ENCODE measurements around the gene LRR1. TPM values are rescaled to one million over a fixed set of nuclear protein-coding genes. Genes with fewer than 3 reads are reported as not detected.
A peak's percentile ranks its signal among the peaks of the same experiment; 100 is the strongest.
"Not testable (repeated sequence)": the region's sequence is repeated elsewhere in the genome, so short reads cannot be mapped to it uniquely, and the experiment has no call there.

LRR1 gene
- total RNA-seq, 1 donor from 2014 or later = 7.1 TPM

DNA sequence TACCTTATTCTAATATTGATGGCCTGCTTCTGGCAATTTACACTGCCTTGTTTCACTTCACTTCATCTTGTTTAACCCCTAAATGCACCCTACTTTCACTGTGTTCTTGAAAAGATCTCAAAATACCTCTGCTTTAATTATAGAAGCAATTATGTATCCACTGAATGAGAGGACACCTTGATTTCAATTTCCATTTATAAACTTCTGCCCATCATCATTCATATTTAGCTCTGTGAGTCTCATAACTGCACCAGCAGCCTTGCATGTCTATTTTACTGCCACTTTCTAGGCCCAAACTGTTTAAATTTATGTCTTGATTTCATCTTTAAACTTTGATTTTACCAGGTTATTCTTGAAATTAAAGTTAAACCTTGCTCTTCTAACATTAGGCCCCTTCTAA is 43.4 kb downstream of the LRR1 start:
- TF ChIP-seq, protein P1, sequence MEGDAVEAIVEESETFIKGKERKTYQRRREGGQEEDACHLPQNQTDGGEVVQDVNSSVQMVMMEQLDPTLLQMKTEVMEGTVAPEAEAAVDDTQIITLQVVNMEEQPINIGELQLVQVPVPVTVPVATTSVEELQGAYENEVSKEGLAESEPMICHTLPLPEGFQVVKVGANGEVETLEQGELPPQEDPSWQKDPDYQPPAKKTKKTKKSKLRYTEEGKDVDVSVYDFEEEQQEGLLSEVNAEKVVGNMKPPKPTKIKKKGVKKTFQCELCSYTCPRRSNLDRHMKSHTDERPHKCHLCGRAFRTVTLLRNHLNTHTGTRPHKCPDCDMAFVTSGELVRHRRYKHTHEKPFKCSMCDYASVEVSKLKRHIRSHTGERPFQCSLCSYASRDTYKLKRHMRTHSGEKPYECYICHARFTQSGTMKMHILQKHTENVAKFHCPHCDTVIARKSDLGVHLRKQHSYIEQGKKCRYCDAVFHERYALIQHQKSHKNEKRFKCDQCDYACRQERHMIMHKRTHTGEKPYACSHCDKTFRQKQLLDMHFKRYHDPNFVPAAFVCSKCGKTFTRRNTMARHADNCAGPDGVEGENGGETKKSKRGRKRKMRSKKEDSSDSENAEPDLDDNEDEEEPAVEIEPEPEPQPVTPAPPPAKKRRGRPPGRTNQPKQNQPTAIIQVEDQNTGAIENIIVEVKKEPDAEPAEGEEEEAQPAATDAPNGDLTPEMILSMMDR (IDR thresholded peaks at IDR 0.05; ENCODE audit: insufficient read depth, low read length, severe bottlenecking) = no peak
- H3K36me3 ChIP-seq (ENCODE audit: control insufficient read depth, insufficient read depth, low read length) = peaks cover 2% of the 10 kb centered on the region
- DNase-seq (ENCODE audit: low read depth) (no peak), FAIRE-seq (no peak)
- H3K27me3 ChIP-seq (ENCODE audit: control insufficient read depth, insufficient read depth, low read length) = no peaks in the 10 kb centered on the region
- H3K4me3 ChIP-seq (ENCODE audit: low read depth, low read length) = no peak overlapping the region

GRCh38 chr14:49653508-49653907 is 54.8 kb downstream of the LRR1 start:
- no peaks in the 10 kb centered on the region for H3K36me3 ChIP-seq (ENCODE audit: control insufficient read depth, insufficient read depth, low read length)
- no peak overlapping the region for H3K4me3 ChIP-seq (ENCODE audit: low read depth, low read length)
- no peak for FAIRE-seq
- TF ChIP-seq, protein P1 (IDR thresholded peaks at IDR 0.05; ENCODE audit: insufficient read depth, low read length, severe bottlenecking) = no peak
- DNase-seq (ENCODE audit: low read depth) = no peak
- no peaks in the 10 kb centered on the region for H3K27me3 ChIP-seq (ENCODE audit: control insufficient read depth, insufficient read depth, low read length)

- Histone ChIP-seq H3K4me3 (ENCODE audit: low read depth, low read length) (no peak overlapping the region), H3K36me3 (ENCODE audit: control insufficient read depth, insufficient read depth, low read length) (no peaks in the 10 kb centered on the region), H3K27me3 (ENCODE audit: control insufficient read depth, insufficient read depth, low read length) (no peaks in the 10 kb centered on the region)
- no peak for DNase-seq (ENCODE audit: low read depth)
- FAIRE-seq = no peak
- TF ChIP-seq, protein P1 (IDR thresholded peaks at IDR 0.05; ENCODE audit: insufficient read depth, low read length, severe bottlenecking) = no peak
These were observed 55.8 kb downstream of the LRR1 start for GRCh38 chr14:49654511-49654910.

DNA sequence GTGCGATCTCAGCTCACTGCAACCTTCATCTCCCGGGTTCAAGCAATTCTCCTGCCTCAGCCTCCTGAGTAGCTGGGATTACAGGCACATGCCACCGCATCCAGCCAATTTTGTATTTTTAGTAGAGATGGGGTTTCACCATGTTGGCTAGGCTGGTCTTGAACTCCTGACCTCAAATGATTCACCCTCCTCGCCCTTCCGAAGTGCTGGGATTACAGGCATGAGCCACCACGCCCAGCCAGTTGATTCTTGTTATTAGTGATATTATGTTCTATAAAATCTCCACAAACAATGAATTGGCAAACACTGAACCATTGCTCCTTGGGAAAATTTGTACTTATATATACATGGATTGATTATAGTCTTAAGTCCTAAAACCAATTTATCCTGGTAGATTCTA is 58.8 kb downstream of the LRR1 start:
- FAIRE-seq; H3K27me3 ChIP-seq (ENCODE audit: control insufficient read depth, insufficient read depth, low read length); H3K4me3 ChIP-seq (ENCODE audit: low read depth, low read length); H3K36me3 ChIP-seq (ENCODE audit: control insufficient read depth, insufficient read depth, low read length): not testable (repeated sequence)
- DNase-seq (ENCODE audit: low read depth) = peak; percentile 55

- FAIRE-seq = no peak
- no peaks in the 10 kb centered on the region for H3K36me3 ChIP-seq (ENCODE audit: control insufficient read depth, insufficient read depth, low read length)
- no peaks in the 10 kb centered on the region for H3K27me3 ChIP-seq (ENCODE audit: control insufficient read depth, insufficient read depth, low read length)
- TF ChIP-seq, protein P1 (IDR thresholded peaks at IDR 0.05; ENCODE audit: insufficient read depth, low read length, severe bottlenecking) = no peak
- no peak overlapping the region for H3K4me3 ChIP-seq (ENCODE audit: low read depth, low read length)
- DNase-seq (ENCODE audit: low read depth) = peak; percentile 92
These were observed 61.1 kb downstream of the LRR1 start for GRCh38 chr14:49659526-49660455.

Other genes starting within 250 kb of the LRR1 start
- 1,155 and 1,758 TPM in 2 replicates for gene RPS29, start 12.6 kb upstream of the LRR1 start, total RNA-seq
- 337 and 345 TPM in 2 replicates for gene RPL36AL, start 21.7 kb downstream of the LRR1 start, total RNA-seq
- gene MGAT2, start 21.9 kb downstream of the LRR1 start, total RNA-seq = 32.5 and 45.0 TPM in 2 replicates
- 8.3 and 10.8 TPM in 2 replicates for gene DNAAF2, start 36.3 kb downstream of the LRR1 start, total RNA-seq
- gene POLE2, start 89.3 kb downstream of the LRR1 start, total RNA-seq = 1.8 and 2.2 TPM in 2 replicates
- gene KLHDC1, start 94.2 kb downstream of the LRR1 start, total RNA-seq = 0.90 and 1.1 TPM in 2 replicates
- gene KLHDC2, start 169.2 kb downstream of the LRR1 start, total RNA-seq = 57.6 and 72.7 TPM in 2 replicates

Measured in bronchial epithelial cell (primary cell).